Measurements from ENCODE around the gene CCDC33. TPM values are rescaled to one million over a fixed set of nuclear protein-coding genes. Genes with fewer than 3 reads are reported as not detected.

Gene CCDC33
- total and polyA plus RNA-seq, 2 donors from 2014 or later, result 0.63 TPM; not detected in 1

DNA sequence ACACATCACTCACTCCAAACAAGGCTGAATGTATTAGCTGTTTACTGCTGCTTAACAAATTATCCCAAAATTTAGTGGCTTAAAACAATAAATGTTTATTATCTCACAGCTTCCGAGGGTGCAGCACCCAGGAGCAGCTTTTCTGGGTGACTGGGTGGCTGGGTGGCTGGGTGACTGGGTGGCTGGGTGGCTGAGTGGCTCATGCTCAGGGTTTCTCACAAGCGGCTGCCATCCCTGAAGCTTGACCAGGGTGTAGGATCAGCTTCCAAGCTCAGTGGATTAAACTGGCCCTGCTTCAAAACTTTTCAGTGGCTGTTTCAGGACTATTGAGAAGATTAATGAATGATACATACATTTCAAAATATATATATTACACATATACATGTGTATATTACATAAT is 133.6 kb downstream of the CCDC33 start:
- H3K4me1 ChIP-seq (ENCODE audit: control insufficient read depth in 2 of 3, insufficient read depth in 2 of 3, low read depth in 1 of 3, low read length in 3 of 3), result peaks cover 0 to 12% (median 3%) of the 10 kb centered on the region in 3 donors
- DNase-seq (no peak), FAIRE-seq (no peak)
- no peak overlapping the region for H3K4me3 ChIP-seq (ENCODE audit: low read length in 3 of 3)
- H3K9me3 ChIP-seq (ENCODE audit: control insufficient read depth in 2 of 3, insufficient read depth in 1 of 3, low read length in 3 of 3), result no peaks in the 10 kb centered on the region
- intact Hi-C loops (cut with DNase I), result loop anchor here (10.0 kb wide), 1 partner anchor 265 kb away; no protein-coding TSS in a partner anchor
- no peak overlapping the region for H3K27ac ChIP-seq (ENCODE audit: low read depth in 2 of 2, low read length in 2 of 2)
- H3K9ac ChIP-seq (ENCODE audit: low read length in 3 of 3), result no peak overlapping the region
- H3K36me3 ChIP-seq (ENCODE audit: control insufficient read depth in 2 of 3, insufficient read depth in 3 of 3, low read length in 3 of 3), result no peaks in the 10 kb centered on the region
- TF ChIP-seq, protein P1, sequence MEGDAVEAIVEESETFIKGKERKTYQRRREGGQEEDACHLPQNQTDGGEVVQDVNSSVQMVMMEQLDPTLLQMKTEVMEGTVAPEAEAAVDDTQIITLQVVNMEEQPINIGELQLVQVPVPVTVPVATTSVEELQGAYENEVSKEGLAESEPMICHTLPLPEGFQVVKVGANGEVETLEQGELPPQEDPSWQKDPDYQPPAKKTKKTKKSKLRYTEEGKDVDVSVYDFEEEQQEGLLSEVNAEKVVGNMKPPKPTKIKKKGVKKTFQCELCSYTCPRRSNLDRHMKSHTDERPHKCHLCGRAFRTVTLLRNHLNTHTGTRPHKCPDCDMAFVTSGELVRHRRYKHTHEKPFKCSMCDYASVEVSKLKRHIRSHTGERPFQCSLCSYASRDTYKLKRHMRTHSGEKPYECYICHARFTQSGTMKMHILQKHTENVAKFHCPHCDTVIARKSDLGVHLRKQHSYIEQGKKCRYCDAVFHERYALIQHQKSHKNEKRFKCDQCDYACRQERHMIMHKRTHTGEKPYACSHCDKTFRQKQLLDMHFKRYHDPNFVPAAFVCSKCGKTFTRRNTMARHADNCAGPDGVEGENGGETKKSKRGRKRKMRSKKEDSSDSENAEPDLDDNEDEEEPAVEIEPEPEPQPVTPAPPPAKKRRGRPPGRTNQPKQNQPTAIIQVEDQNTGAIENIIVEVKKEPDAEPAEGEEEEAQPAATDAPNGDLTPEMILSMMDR (IDR thresholded peaks at IDR 0.05; ENCODE audit: borderline replicate concordance, extremely low read depth, insufficient read depth), result no peak
- no peaks in the 10 kb centered on the region for H3K27me3 ChIP-seq (ENCODE audit: control insufficient read depth, insufficient read depth, low read length)

DNA sequence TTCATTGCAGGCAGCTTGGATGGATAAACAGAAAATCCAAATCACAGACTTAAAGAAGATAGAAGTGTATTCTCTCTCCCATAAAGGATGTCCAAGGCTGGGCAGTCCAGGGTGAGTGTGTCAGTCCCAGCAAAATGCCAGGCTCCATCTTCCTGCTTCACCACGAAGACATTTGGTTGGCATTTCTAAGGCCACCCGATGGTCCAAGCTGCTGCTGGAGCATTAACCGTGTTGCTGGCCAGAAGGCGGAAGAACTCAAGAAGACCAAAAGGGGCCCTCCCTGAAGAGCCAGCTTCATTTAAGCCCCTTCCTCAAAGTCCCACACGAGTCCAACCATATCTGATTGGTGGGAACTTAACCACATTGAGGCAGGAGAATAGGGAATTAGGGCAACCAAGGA is 134.3 kb downstream of the CCDC33 start:
- H3K36me3 ChIP-seq (ENCODE audit: control insufficient read depth in 2 of 3, insufficient read depth in 3 of 3, low read length in 3 of 3), result no peaks in the 10 kb centered on the region
- TF ChIP-seq, protein P1 (IDR thresholded peaks at IDR 0.05; ENCODE audit: borderline replicate concordance, extremely low read depth, insufficient read depth), result no peak
- H3K27me3 ChIP-seq (ENCODE audit: control insufficient read depth, insufficient read depth, low read length), result no peaks in the 10 kb centered on the region
- H3K4me1 ChIP-seq (ENCODE audit: control insufficient read depth in 2 of 3, insufficient read depth in 2 of 3, low read depth in 1 of 3, low read length in 3 of 3), result peaks cover 0 to 14% (median 6%) of the 10 kb centered on the region in 3 donors
- H3K27ac ChIP-seq (ENCODE audit: low read depth in 2 of 2, low read length in 2 of 2), result no peak overlapping the region
- DNase-seq (no peak), FAIRE-seq (no peak)
- intact Hi-C loops (cut with DNase I), result loop anchor here (10.0 kb wide), 1 partner anchor 264 kb away; no protein-coding TSS in a partner anchor
- no peaks in the 10 kb centered on the region for H3K9me3 ChIP-seq (ENCODE audit: control insufficient read depth in 2 of 3, insufficient read depth in 1 of 3, low read length in 3 of 3)
- H3K4me3 ChIP-seq (ENCODE audit: low read length in 3 of 3), result no peak overlapping the region
- no peak overlapping the region for H3K9ac ChIP-seq (ENCODE audit: low read length in 3 of 3)

DNA sequence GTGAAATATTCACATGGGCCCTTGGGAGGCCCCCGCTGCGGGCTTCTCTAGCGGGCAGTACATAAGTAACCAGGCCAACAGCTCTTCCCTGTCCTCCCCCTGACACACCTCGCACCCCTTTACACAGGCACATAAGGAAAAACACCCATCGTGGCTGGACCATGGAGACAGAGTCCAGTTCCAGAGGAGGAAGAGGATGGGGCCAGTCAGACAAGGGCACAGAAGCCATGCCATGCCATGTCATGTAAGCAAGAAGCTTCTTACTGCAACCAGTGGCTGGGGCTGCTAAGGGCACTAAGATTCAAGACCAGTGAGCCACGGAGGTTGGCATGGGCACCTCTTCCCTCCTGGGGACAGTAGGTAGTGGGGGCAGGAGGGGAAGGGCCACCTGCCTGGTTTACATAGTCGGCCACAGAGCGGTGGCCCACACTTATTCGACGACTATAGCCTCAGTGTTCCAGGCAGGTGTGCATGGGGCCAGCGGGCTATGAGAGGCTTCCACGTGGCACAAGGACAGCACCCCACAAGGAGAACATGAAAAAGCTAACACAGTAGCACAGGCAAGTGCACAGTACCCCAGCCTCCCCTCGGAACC is 137.0 kb downstream of the CCDC33 start:
- intact Hi-C loops (cut with DNase I), result loop anchor here (10.0 kb wide), 1 partner anchor 262 kb away; no protein-coding TSS in a partner anchor
- Histone ChIP-seq H3K27ac (ENCODE audit: low read depth in 2 of 2, low read length in 2 of 2) (no peak overlapping the region), H3K36me3 (ENCODE audit: control insufficient read depth in 2 of 3, insufficient read depth in 3 of 3, low read length in 3 of 3) (no peaks in the 10 kb centered on the region), H3K4me1 (ENCODE audit: control insufficient read depth in 2 of 3, insufficient read depth in 2 of 3, low read depth in 1 of 3, low read length in 3 of 3) (peaks cover 0 to 12% (median 6%) of the 10 kb centered on the region in 3 donors), H3K4me3 (ENCODE audit: low read length in 3 of 3) (no peak overlapping the region), H3K27me3 (ENCODE audit: control insufficient read depth, insufficient read depth, low read length) (no peaks in the 10 kb centered on the region), H3K9me3 (ENCODE audit: control insufficient read depth in 2 of 3, insufficient read depth in 1 of 3, low read length in 3 of 3) (no peaks in the 10 kb centered on the region), H3K9ac (ENCODE audit: low read length in 3 of 3) (peak overlapping the region in 1 of 3 donors; percentile 16)
- DNase-seq (peak in 1 of 5 donors; percentile 50), FAIRE-seq (no peak)
- TF ChIP-seq, protein P1 (IDR thresholded peaks at IDR 0.05; ENCODE audit: borderline replicate concordance, extremely low read depth, insufficient read depth), result no peak
